ENCODE data around the gene PRKAG1.

DNA sequence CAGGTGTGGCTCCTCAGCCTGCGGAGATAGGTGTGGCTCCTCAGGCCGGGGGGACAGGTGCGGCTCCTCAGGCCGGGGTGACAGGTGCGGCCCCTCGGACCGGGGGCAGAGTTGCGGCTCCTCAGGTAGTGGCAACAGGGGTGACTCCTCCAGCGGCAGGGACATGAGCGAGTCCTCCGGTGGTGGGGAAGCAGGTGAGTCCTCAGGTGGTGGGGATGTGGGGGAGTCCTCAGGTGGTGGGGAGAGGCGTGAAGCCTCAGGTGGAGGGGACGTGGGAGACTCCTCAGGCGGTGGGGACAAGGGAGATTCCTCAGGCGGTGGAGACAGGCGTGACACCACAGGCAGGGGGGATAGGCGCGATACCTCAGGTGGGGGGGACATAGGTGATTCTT lies 32.8 kb upstream of the PRKAG1 start:
- TF ChIP-seq CTCF (IDR thresholded peaks at IDR 0.05) (no peak), POLR2AphosphoS5 (IDR thresholded peaks at IDR 0.05) (no peak), POLR2A (IDR thresholded peaks at IDR 0.05) (no peak)
